DND-41 (cell line): ENCODE results near the gene TAS2R39.

Source experiments
- EZH2 ChIP-seq: IDR thresholded peaks from 3 replicates; pipeline ENCODE4 v1.6.1; 2012; ENCODE audit warnings: borderline replicate concordance, low read depth, mild to moderate bottlenecking, moderate library complexity, low read length, inconsistent platforms; ENCODE audit not compliant: severe bottlenecking
- TF ChIP-seq, protein P1 (sequence below): IDR thresholded peaks from 2 replicates; pipeline ENCODE4 v1.5.1; 2012; ENCODE audit warnings: borderline replicate concordance, low read length, moderate library complexity, mild to moderate bottlenecking; ENCODE audit not compliant: poor library complexity, severe bottlenecking; ENCODE audit errors: extremely low read depth

DNA sequence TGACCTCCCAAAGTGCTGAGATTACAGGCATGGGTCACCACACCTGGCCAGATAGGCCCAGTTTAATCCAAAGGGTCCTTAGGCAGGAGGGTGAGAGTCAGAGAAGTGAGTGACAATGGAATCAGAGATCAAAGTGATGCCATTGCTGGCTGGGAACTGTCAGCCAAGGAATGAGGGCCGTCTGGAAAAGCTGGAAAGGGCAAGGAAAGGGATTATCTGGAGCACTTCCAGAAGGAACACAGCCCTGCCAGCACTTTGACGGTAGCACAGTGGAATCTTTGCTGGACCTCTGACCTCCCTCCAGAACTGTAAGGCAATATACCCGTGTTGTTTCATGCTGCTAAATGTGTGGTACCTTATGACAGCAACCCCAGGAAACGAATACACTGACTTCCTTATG is 27.3 kb downstream of the TAS2R39 start:
- no peak for TF ChIP-seq EZH2
- TF ChIP-seq, protein P1, sequence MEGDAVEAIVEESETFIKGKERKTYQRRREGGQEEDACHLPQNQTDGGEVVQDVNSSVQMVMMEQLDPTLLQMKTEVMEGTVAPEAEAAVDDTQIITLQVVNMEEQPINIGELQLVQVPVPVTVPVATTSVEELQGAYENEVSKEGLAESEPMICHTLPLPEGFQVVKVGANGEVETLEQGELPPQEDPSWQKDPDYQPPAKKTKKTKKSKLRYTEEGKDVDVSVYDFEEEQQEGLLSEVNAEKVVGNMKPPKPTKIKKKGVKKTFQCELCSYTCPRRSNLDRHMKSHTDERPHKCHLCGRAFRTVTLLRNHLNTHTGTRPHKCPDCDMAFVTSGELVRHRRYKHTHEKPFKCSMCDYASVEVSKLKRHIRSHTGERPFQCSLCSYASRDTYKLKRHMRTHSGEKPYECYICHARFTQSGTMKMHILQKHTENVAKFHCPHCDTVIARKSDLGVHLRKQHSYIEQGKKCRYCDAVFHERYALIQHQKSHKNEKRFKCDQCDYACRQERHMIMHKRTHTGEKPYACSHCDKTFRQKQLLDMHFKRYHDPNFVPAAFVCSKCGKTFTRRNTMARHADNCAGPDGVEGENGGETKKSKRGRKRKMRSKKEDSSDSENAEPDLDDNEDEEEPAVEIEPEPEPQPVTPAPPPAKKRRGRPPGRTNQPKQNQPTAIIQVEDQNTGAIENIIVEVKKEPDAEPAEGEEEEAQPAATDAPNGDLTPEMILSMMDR = no peak
